Muscle layer of duodenum (tissue), 2 donors: ENCODE measurements around the gene HPS4.

Source experiments
- H3K27ac ChIP-seq: one replicate; pipeline ENCODE4 v1.7.0; 2013; ENCODE audit warnings: mild to moderate bottlenecking, low read length
- H3K27me3 ChIP-seq: one replicate; pipeline ENCODE4 v1.7.0; 2013; ENCODE audit warnings: low read depth, mild to moderate bottlenecking, control low read depth, low read length
- H3K36me3 ChIP-seq, 2 donors: one replicate each; pipeline ENCODE4 v1.7.0; 2013; ENCODE audit warnings: low read length in 2 of 2, control low read depth in 1 of 2, mild to moderate bottlenecking in 1 of 2; ENCODE audit not compliant: insufficient read depth in 2 of 2, control insufficient read depth in 1 of 2
- H3K4me1 ChIP-seq, 2 donors: one replicate each; pipeline ENCODE4 v1.7.0; 2013; ENCODE audit warnings: low read length in 2 of 2, mild to moderate bottlenecking in 2 of 2, control low read depth in 1 of 2, moderate library complexity in 1 of 2; ENCODE audit not compliant: insufficient read depth in 2 of 2, control insufficient read depth in 1 of 2
- H3K4me3 ChIP-seq, 2 donors: one replicate each; pipeline ENCODE4 v1.7.0; 2013; ENCODE audit warnings: low read length in 2 of 2, low read depth in 1 of 2, mild to moderate bottlenecking in 1 of 2
- H3K9me3 ChIP-seq, 2 donors: one replicate each; pipeline ENCODE4 v1.7.0; 2013; ENCODE audit warnings: low read length in 2 of 2, control low read depth in 1 of 2, mild to moderate bottlenecking in 1 of 2; ENCODE audit not compliant: control insufficient read depth in 1 of 2
- donor health status: healthy.

The HPS4 gene

GRCh38 chr22:26401726-26402125 lies 81.9 kb downstream of the HPS4 start:
- Histone ChIP-seq H3K27me3 (no peaks in the 10 kb centered on the region), H3K36me3 (no peaks in the 10 kb centered on the region), H3K4me3 (no peak overlapping the region), H3K27ac (no peak overlapping the region), H3K9me3 (no peaks in the 10 kb centered on the region), H3K4me1 (no peaks in the 10 kb centered on the region)
